ENCODE data around the gene MMP14.
"Not testable (repeated sequence)": the region's sequence is repeated elsewhere in the genome, so short reads cannot be mapped to it uniquely, and the experiment has no call there.

Gene MMP14

DNA sequence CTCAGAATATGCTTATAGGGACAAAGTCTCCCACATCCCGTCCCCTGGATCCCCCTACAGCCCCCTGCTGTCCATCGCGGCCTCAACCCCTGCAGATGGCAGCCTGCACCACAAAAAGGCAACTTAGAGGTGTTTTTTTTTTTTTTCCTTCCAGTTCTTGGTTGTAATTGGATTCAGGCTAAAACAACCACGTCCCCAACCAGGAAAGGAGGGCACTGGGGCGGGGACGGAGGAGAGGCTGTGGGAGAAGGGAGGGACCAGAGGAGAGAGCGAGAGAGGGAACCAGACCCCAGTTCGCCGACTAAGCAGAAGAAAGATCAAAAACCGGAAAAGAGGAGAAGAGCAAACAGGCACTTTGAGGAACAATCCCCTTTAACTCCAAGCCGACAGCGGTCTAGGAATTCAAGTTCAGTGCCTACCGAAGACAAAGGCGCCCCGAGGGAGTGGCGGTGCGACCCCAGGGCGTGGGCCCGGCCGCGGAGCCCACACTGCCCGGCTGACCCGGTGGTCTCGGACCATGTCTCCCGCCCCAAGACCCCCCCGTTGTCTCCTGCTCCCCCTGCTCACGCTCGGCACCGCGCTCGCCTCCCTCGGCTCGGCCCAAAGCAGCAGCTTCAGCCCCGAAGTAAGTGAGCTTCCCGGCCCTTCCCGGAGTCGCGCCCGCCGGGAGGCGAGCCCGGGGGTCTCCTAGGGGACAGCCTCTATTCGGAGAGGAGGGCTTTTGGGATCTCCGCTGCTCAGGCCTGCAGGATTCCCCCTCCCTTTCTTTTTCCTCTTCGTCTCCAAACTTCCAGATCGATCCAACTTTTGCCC is at the start of gene MMP14:
MMP14 (plus strand) TSS at position 285 of the 813 bp plus-strand sequence; CDS start at position 518, 233 bp downstream.
- DNase-seq (ENCODE audit: low read depth in 3 of 3, low spot score in 1 of 3), result no peak

DNA sequence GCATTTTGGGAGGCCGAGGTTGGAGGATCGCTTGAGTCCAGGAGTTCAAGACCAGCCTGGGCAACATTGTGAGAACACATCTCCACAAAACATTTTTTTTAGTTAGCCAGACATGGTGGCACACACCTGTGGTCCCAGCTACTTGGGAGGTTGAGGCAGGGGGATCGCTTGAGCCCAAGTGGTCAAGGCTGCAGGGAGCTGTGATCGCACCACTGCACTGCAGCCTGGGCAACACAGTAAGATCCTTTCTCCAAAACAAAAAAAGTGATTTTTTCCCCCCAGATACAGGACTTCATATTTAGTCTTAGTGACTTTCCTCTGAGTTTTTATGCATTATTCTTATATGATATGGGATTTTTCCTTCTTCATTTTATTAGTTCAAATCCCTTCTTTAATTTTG is 49.7 kb upstream of the MMP14 start:
- DNase-seq (ENCODE audit: low read depth in 3 of 3, low spot score in 1 of 3), result no peak

DNA sequence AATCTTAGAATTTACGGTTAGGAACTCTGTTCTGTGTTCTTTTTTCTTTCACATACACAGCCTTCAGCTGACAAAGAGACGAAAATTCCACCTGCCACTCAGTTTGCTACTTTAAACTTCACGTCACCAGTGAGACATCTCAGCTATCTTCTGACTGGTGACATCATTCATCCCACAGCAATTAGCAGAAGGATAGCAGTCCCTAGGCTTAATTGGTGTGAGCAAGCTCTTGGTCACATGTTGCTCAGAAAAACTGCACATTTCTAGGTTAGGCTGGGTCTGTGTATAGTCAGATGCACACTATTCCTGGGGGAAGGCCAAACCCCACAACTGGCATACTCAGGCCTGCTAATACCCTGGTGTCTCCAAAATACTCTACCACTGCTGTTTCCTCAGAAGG is 45.1 kb upstream of the MMP14 start:
- no peak for DNase-seq (ENCODE audit: low read depth in 3 of 3, low spot score in 1 of 3)

DNA sequence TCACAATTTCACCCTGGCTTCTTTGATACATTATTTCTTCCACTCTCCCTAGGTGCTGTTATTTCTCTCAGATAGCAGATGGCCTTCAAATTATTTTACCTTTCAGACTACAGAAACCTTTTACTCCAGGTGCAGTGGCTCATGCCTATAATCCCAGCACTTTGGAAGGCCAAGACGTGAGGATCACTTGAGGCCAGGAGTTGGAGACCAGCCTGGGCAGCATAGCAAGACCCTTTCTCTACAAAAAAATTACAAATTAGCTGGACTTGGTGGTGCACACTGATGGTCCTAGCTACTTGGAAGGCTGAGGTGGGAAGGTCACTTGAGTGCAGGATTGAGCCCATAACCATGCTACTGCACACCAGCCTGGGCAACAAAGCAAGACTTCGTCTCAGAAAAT is 44.2 kb upstream of the MMP14 start:
- no peak for DNase-seq (ENCODE audit: low read depth in 3 of 3, low spot score in 1 of 3)

DNA sequence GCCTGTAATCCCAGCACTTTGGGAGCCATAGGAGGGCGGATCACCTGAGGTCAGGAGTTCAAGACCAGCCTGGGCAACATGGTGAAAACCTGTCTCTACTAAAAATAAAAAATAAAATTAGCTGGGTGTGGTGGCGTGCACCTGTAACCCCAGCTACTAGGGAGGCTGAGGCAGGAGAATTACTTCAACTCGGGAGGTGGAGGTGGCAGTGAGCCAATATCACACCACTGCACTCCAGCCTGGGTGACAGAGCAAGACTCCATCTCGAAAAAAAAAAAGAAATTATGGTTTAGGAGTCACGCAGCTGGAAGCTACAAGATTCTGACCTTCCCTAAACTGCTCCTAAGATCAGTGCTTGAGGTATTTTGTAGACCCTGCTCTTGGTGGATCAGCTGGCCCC is 42.8 kb upstream of the MMP14 start:
- not testable (repeated sequence) for DNase-seq (ENCODE audit: low read depth in 3 of 3, low spot score in 1 of 3)

DNA sequence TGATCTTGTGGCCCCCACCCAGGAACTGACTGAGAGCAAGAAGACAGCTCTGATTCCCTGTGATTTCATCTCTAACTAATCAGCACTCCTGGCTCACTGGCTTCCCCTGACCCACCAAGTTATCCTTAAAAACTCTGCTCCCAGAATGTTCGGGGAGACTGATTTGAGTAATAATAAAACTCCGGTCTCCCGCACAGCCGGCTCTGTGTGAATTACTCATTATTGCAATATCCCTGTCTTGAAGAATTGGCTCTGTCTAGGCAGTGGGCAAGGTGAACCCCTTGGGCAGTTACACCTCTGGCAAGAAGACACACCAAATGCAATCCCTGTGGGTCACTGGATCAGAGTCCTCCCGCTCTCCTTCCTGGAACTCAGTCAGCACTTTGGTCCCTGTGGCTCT is 42.4 kb upstream of the MMP14 start:
- DNase-seq (ENCODE audit: low read depth in 3 of 3, low spot score in 1 of 3), result no peak

DNA sequence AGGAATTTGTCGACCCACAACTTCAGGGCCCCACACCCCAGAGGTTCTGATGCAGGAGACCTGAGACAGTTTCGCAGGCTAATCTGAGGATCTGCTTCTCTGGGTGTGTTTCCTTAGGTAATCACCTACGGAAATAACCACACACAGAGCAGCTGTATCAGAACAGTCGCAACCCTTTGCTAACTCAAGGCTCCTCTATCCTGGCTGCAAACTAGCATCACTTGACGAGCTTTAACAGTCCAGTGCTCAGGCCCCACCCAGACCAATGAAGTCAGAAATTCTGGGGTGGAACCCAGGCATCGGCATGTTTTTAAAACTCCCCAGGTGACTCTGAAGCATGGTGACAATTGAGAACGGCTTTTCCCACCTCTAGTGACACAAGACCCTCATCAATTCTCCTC is 41.8 kb upstream of the MMP14 start:
- DNase-seq (ENCODE audit: low read depth in 3 of 3, low spot score in 1 of 3), result no peak

DNA sequence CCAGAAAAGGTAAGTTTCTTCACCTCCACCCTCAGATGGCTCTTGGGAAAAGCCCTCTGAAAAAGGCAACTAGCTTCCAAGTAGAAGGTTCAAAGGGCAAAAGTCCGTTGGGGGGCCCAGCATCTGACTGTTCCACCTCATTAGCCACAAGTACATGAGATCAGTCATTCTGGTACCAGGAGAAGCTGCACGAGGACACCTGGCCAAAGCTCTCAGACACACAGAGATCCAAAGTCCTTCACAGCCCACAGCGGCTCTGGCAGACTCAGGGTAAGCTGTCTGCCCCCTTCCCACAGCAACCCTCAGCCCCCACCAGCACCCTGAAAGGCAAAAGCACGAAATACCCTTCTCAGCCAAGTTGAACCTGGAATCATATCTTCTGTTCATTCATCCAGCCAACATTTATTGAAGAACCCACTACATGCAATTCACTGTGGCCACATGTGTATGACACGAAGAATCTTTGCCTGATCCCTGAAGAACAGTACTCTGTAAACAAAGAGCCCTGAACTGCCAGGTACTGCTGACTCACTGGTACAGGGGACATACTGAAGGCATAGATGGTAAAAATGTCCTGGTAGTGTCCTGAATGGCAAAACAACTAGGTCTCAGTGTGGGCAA is 40.2 kb upstream of the MMP14 start:
- DNase-seq (ENCODE audit: low read depth in 3 of 3, low spot score in 1 of 3), result no peak

DNA sequence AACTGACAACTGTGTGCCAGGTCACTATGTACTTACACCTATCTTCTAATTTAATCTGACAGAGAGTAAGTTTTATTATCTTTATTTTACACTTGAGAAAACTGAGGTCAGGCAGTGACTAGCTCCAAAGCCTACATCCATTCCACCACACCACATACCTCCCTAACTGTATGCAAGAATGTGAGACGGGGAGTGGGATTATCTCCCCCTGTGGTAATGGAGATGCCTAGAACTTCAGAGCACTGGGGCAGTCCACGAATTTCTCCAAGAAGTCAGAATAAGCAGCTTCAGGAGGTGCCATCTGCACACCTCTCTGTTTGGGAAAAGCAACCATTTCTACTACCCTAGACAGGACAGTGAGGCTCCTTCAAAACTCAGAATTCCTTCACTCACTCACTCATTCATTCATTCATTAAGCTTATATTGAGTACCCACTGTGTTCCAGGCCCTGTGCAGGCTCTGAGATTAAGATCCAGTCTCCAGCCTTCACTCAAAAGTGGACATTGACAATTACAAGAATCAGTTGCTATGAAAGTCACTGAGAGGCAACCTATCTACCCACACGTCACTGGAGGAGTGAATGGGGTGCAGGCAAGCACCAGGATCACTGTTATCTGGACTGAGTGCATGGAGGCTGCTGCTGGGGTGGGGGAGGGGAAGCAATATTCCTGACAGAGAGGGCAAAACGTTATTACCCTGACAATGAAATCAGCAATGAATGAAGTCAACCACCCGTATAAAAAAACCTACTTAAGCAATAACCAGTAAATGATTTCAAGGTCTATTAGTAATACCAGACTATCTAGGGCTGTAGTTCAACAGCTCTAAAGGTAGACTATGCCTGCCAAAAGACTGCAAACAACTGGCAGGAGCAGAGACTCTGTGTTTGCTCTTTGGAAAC is 39.1 kb upstream of the MMP14 start:
- no peak for DNase-seq (ENCODE audit: low read depth in 3 of 3, low spot score in 1 of 3)

DNA sequence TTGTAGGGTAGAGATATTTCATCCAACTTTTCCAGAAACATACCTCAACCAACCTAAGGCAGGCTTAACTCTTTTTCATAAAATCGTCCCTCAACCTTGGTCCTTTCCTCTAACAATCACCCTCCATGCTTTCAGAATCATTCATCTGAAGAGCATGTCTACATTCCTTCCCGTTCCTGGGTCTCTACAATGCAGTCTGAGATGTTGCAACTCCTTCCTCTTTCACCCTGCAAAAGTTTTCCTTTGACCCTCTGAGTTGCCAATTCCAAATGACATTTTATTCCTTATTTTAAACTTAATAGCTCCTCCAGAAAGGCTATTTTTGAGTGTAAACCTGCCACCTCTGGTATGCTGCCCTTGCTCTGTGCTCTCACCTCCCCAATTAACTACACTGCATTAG is 37.9 kb upstream of the MMP14 start:
- DNase-seq (ENCODE audit: low read depth in 3 of 3, low spot score in 1 of 3), result no peak

DNA sequence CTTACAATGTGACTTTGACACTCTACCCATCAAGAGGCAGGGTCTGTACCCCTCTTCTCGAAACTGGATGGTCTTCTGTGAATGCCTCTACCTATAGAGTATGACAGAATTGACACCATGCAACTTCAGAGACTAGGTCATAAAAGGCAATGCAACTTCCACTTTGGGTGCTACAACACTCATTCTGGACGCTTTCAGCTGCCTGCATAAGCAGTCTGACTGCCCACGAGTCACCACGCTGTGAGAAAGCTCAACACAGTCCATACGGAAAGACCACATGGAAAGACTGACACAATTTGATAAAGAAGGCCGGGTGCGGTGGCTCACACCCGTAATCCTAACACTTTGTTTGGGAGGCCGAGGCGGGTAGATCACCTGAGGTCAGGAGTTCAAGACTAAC is 36.0 kb upstream of the MMP14 start:
- no peak for DNase-seq (ENCODE audit: low read depth in 3 of 3, low spot score in 1 of 3)

DNA sequence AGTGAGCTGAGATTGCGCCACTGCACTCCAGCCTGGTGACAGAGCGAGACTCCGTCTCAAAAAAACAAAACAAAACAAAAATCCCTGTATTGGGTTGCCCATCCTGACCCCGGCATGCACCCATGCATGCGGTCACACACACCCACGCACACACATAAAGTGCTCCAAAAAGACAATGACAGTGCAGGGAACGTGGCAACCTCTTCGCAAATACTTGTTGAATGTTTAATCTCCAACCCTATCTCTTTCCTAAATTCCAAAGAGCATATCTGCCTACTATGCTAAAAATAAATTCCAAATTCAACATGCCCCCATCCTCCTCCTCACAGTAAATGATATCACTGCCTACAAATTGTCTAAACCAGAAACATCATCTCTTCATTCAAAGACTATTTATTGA is 34.7 kb upstream of the MMP14 start:
- DNase-seq (ENCODE audit: low read depth in 3 of 3, low spot score in 1 of 3), result no peak

DNA sequence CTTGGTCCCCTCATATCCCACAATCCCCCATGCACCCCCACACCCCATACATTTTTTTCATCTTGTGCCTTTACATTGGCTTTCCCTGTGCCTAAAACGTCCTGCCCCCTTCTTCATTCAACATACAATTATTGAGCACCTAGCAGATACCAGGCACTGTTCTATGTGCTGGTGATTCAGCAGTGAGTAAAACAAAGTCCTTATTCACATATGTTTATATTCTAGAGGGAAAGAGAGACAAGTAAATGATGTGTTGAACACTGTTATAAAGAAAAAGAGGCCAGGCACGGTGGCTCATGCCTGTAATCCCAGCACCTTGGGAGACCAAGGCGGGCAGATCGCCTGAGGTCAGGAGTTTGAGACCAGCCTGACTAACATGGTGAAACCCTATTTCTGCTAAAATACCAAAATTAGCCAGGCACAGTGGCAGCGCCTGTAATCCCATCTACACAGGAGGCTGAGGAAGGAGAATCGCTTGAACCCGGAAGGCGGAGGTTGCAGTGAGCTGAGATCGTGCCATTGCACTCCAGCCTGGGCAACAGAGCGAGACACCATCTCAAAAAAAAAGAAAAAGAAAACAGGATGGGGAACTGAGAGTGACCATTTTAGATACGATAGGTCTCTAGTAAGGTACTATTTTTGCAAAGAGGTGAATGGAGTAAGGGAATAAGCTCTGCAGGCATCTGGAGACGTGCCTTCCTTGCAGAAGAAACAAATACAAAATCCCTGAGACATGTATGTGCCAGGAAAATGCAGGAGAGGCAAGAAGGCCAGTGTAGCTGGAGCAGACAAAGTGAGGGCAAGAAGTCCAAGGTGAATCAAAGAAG is 33.3 kb upstream of the MMP14 start:
- DNase-seq (ENCODE audit: low read depth in 3 of 3, low spot score in 1 of 3), result no peak

DNA sequence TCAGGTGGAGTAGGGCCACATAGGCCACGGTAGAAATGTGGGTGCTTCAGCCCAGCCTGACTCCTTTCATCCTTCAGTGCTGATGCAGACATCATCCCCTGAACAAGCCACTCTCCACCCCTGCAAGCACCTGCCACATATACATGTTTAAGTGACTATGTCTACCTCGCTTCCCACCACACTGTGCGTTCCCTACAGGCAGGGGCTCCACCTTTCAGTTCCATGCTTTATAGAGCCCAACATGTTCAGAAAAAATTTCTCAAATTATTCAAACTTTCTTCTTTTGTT is 32.8 kb upstream of the MMP14 start:
- no peak for DNase-seq (ENCODE audit: low read depth in 3 of 3, low spot score in 1 of 3)

DNA sequence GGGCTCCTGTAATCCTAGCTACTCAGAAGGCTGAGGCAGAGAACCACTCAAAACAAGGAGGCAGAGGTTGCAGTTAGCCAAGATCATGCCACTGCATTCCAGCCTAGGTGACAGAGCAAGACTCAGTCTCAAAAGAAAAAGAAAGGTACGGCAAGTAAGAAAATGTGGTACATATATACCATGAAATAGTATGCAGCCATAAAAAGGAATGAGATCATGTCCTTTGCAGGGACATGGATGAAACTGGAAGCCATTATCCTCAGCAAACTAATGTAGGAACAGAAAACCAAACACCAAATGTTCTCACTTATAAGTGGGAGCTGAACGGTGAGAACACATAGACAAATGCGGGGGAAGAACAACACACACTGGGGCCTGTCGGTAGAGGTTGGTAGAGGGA is 31.1 kb upstream of the MMP14 start:
- DNase-seq (ENCODE audit: low read depth in 3 of 3, low spot score in 1 of 3), result not testable (repeated sequence)

DNA sequence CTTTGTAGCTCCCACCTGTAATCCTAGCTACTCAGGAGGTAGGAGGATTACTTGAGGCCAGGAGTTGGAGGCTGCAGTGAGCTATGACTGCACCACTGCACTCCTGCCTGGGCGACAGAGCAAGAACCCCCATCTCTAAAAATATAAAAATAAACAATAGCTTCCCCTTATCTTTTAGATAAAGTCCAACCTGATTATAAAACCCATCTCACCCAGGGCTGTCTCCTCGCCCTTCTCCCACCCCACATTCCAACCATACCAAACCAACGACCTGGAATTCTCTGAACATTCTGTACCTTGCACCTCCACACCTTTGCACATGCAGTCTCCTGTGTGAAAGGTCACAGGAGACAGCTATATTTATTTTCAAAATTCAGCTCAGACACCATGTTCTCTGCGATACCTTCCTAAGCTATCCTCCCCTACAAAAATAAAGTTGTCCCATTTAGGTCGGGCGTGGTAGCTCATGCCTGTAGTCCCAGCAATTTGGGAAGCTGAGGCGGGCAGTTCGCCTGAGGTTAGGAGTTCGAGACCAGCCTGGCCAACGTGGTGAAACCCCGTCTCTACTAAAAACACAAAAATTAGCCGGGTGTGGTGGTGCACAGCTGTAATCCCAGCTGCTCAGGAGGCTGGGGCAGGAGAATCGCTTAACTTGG is 28.8 kb upstream of the MMP14 start:
- no peak for DNase-seq (ENCODE audit: low read depth in 3 of 3, low spot score in 1 of 3)

DNA sequence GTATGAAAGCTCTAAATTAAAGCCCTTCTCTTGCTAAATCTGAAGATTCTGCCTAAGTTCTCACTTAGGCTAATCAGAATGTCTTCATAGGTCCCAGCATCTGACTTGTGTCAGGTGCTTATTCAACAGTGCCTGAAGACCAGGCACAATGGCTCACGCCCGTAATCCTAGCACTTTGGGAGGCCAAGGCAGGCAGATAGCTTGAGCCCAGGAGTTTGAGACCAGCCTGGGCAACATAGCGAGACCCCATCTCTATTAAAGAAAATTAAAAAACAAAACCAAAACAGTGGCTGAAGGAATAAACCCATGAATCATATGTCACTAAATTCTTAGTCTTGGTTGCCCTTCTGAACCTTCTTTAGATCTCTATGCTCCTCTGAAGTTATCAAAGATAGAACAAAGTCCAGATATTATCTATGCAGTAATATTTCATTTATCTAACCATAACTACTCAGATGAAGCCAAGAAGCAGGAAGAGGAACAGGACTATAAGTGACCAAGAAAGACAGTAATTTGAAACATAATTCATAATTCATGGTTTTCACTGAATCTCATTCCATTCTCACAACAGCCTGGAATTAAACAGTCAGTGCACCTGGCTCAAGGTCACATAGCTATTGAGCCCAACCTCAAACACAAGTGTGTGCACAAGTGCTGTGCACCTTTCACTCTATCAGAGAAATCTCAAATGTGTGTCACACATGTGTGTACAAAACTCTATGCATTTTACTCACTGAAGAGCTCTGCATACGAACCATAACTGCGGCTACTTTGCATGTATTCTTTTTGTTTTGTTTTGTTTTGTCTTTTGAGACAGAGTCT is 27.8 kb upstream of the MMP14 start:
- no peak for DNase-seq (ENCODE audit: low read depth in 3 of 3, low spot score in 1 of 3)

DNA sequence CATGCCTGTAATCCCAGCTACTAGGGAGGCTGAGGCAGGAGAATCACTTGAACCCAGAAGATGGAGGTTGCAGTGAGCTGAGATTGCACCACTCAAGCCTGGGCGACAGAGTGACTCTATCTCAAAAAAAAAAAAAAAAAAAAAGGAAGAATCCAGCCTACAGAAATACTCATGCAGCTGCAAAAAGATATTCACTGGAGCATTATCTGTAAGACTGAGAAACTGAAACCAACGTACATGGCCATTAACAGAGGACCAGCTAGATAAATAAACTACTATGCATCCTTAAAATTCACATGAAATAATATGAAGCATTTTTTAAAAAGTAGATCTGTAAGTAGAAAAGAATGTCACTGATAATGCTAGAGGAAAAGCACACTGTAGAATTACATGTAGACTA is 24.7 kb upstream of the MMP14 start:
- no peak for DNase-seq (ENCODE audit: low read depth in 3 of 3, low spot score in 1 of 3)

DNA sequence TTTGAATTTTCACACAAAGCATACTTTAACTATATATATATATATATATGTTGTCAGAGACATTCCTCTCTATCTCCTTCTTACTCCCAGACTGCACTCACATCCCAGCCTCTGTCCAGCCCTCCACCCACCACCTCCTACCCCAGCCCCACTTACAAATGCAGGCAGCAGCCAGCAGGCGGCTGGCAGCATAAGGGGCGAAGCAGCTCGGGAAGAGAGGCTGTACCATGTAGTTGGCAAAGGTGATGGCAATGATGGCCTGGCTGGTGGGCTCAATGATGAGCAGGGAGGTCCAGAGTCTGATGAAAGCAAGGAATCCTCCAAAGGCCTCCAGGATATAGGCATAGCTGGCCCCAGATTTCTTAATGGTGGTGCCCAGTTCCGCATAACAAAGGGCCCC is 23.6 kb upstream of the MMP14 start:
- no peak for DNase-seq (ENCODE audit: low read depth in 3 of 3, low spot score in 1 of 3)

DNA sequence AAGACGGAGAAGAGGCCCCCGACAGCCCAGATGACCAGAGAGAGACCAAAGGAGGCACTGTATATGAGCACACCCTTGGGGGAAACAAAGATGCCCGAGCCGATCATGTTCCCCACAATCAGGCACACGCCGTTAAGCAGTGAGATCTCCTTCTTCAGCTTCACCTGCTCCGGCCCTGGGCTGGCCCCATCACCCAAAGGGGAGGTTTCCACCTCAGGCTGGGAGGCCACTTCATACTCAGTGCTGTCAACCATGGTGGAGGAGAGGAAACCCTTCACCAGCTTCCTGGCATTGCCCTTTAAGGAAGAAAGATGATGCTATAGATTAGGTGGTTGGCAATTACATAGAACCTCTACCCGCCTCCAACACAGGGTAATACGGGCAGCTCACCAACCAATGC is 23.2 kb upstream of the MMP14 start:
- DNase-seq (ENCODE audit: low read depth in 3 of 3, low spot score in 1 of 3), result no peak

Measured in stimulated activated CD4-positive, alpha-beta T cell treated with anti-CD3 and anti-CD28 coated beads, TNF-alpha, amount 100 ng/mL, for 1 hour (primary cell).